HG02852 (cell line): ENCODE data around the gene ADD1.
A peak's percentile ranks its signal among the peaks of the same experiment; 100 is the strongest.
"Not testable (repeated sequence)": the region's sequence is repeated elsewhere in the genome, so short reads cannot be mapped to it uniquely, and the experiment has no call there.

Source experiments
- ATAC-seq: cut with Tn5 transposase; IDR thresholded peaks from one replicate; pipeline ENCODE4 v1.9.1; 2021; ENCODE audit warnings: mild to moderate bottlenecking, moderate library complexity; ENCODE audit not compliant: unreplicated experiment

ADD1 gene

DNA sequence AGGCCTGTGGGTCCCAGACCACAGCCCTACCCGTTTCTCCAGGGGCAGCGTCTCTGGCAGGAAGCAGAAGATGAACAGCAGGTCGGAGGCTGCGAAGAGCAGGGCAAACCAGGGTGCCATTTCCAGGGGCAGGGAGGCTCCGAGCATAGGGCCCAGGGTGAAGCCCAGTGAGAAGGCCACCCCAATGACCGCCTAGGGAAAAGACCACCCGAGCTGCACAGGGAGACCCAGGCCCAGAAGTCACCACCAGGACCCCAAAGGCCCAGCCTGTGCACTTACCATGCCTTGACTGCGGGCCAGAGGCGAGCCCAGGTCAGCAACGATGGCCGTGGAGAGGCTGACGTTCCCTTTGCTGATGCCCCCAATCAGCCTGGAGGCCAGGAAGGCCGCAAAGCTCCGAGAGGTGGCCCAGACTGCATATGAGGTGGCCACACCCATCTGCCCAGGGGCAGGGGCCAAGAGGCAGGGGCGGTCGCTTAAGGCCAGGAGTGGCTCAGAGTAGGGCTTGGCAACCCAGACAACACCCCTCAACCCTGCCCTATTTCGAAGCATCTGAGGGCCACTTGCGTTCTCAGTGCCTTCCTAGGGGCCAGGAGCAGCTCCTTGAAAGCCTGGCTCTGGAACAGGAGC is 88.8 kb downstream of the ADD1 start:
- no peak for ATAC-seq

GRCh38 chr4:2932951-2933565 is 89.4 kb downstream of the ADD1 start:
- no peak for ATAC-seq

DNA sequence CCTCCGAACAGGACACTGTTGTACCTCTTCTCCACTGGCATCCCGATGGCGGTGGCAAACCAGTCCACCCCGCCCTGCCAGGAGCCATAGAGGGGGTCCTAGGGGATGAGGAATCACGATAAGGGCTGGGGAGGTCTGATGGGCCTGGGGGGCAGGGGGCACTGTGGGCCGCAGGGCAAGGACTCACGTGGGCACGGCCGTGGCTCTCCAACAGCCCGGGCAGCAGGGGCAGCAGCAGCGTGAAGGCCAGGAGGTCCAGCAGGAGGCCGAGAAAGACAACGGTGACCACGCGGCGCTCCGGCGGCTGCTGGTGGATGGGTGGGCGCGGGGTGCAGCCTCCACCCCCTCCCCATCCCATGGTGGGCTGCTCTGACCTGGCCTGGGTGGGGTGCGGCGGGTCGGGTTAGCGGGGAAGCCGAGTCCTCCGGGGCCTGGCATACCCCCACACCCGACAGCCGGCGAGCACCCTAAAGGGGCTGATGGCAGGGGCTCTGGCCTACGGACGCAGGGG is 90.0 kb downstream of the ADD1 start:
- ATAC-seq: no peak

DNA sequence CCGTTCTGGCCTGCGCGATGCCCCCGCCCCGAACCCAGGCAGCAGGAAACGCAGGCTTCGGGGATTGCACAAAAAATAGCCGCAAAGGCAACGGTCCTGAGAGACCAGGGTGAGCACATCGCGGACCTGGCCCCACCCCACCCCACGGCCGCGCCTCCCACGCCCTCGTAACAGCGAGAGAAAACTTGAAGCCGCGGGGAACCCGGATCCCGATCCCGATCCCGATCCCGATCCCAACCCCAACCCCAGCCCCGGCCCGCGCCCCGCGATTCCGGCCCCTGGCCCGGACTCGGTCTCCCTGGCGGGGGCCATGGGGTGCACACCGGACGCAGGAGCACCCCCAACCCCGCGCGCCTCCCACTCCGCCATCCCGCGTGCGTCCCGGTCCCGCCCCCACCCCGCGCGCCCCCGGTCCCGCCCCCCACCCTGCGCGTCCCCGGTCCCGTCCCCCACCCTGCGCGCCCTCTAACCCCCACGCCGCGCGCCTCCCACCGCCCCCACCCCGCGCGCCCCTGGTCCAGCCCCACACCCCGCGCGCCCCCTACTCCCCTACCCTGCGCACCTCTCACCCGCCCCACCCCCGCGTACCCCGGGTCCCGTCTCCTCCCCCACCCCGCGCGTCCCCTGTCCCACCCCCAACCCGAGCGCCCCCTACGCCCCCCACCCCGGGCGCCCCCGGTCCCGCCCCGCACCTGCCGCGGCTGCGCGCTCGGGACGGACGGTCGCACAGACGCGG is 90.6 kb downstream of the ADD1 start:
- no peak for ATAC-seq

- ATAC-seq: peak; percentile 43
Observed at GRCh38 chr4:2934813-2935761, 91.4 kb downstream of the ADD1 start.

- ATAC-seq: no peak
Observed at GRCh38 chr4:2935762-2936743, 92.4 kb downstream of the ADD1 start.

DNA sequence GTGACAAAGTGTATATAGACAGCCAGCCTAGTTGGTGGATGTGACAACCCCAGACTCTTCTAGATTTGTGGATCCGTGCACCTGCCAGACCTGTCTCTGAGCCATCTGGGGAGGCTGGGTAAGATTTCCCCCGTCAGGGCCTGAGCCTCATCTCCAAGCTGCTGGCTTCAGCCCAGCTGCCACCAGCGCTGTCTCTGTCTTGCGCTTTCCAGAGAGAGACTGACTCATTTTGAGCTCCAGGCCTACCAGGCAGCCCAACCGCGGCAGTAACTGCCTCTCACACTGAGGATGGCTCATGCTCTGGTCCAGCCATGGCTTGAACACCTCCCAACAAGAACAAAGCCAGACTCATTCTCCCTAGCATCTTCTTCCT is 93.1 kb downstream of the ADD1 start:
- ATAC-seq: peak; percentile 31

- ATAC-seq: no peak
Observed at GRCh38 chr4:2937146-2937857, 93.7 kb downstream of the ADD1 start.

DNA sequence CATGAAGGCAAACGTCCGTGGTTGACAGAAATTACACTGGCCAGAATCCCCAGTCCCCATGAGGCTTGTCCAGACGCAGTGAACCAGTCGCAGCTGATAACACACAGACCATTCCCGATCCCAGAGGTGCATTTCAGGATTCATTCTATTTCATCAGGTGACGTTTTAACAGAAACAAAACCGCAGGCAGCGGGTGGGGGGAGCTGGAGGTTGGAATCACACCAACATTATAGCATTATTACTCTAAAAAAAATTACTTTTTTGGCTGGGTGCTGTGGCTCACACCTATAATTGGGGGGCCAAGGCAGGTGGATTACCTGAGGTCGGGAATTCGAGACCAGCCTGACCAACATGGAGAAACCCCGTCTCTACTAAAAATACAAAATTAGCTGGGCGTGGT is 94.3 kb downstream of the ADD1 start:
- no peak for ATAC-seq

- not testable (repeated sequence) for ATAC-seq
Observed at GRCh38 chr4:2938411-2938810, 94.8 kb downstream of the ADD1 start.

GRCh38 chr4:2938906-2939305 is 95.3 kb downstream of the ADD1 start:
- ATAC-seq: no peak

DNA sequence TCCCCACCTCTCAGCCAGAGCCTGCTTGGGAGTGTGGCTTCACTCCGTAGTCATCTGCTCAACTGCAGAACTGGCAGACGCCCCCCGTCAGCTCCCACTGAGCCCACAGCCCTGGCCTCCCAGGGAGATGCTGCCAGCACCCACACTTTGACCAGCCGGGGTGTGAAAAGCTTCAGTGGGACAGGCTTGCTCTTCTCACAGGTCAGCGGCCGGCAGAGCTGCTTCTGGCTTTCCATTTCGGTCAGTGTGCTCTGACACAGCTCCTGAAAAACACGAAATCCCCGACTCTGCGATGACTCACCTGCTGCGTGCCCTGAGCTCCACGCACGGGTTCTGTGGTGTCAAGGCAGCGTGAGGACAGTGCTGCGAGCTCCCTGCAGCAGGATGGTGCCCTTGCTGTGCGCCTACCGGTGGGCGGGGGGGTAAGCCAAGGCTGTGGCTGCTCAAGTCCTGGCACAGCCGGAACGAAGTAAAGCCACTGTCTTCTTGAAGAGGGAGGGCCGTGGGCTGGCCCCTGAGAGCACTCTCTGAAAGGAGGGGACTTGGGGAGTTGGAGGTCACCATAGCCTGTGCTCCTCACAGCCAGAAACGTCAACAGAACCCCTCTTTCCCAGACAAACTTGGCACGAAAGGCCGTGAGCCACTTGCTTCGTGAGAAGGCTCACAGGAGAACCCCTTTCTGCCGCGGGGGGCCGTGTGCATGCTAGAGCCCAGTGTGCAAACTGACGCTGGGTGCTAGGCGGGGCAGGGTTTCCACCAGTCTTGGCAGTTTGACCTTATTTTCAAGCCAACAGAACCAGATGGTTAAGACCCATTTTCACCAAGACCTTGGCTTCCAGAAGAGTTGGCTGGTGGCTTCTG is 96.0 kb downstream of the ADD1 start:
- ATAC-seq: no peak

DNA sequence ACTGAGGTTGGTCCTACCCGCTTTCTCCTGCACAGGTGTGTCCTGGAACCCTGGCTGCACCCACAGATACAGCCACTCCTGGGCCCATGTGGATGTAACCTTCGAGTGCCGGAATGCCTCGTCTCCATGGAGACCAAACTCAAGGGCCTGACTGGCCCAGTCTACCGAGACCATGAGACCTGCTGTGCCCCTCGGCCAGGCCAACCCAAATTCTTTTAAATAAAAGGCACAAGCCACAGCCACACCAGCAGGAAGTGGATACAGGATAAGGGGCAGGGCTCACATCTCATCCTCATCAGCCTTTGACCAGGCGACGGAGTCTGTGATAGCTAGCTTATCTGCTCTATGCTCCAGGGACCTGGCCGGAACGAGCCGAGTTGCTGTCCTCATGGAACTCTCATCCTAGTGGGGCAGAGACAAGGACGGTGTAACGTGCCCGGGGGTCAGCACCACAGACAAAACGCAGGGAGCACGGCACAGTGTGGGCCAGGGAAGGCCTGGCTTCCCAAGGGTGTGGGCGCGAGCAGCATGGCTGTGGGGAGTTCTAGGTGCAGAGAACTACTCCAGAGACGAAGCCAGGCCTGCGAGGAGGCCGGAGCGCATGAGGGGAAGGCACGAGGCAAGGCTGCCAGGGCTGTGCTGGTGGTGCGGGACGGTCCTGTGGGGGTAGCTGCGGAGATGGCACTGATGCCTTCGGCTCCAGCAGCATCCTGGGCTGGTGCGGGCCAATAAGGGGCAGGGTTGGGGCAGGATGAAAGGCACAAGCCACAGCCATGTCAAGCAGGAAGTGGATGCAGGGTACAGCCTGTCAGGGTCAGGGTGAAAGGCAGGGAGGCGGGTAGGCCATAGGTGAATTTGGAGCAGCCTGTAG is 96.9 kb downstream of the ADD1 start:
- no peak for ATAC-seq

DNA sequence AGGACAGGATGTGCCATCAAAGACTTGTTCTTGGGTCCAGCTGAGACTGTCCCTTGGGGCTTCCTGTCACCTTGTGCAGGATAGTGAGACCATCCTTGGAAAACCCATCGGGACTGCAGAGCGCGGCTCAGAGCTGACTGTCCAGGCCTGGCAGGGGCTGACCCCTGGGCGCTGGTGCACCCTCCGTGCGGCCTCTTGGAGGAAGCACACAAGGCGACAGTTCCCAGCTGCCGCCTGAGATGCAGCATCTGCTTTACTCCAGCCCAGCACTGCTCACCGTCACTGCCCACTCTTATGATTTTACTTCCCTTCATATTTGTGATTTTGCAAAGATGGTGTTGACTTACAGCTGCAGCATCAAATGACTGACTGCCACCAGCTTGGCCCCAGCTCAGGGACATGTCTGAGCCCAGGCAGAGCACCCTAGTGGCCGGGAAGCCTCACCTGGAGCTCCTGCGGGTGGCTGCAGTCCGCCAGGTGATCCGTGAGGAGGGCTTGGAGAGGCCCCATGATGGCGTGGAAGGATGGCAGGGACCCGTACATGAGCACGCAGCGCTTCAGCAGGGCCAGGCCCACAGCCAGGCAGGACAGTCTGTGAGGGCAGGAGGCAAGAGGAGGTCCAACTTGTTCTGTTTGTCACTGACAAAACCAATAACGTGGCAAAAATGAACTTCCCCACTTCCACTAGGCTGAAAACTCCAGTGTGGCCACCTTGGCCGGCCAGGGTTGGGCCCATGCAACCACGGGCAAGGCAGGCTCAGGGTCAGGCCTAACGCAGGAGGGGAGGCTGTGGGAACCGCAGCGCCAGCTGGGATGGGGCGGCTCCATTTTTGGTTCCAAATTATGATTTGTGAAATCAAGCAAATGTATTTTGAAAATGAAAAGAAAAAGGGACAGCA is 97.7 kb downstream of the ADD1 start:
- no peak for ATAC-seq

DNA sequence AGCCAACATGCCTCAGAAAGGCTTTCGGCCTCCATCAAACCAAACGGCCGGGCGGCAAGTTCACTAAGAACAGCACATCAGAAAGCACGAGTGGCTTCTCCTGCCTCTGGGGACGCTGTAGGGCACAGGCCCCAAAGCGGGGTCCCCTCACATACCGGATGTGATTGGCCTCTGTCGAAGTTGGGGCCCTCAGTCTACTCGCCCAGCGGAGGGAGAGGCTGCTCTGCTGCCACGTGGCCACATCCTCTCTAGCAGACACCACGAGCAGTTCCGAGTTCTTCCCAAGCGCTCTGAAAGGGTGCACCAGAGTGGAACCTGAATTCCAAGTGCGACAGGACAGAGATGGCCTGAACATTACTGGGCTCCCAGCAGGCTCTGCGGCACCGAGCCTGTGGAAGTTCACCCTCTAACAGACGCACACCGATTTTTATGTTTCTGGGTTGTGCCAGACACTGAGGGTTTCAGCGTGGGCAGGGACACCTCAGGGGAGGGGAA is 98.4 kb downstream of the ADD1 start:
- ATAC-seq: no peak
